Panc1 (cell line): ENCODE measurements around the gene NDST1. TPM values are rescaled to one million over a fixed set of nuclear protein-coding genes. Genes with fewer than 3 reads are reported as not detected.

Experiments
- ATAC-seq: fragments of 200-7000 bp; cut with Tn5 transposase; 2 replicates; pipeline ENCODE4 v1.9.1; 2020; ENCODE audit warnings: mild to moderate bottlenecking, moderate library complexity
- BruUV-seq: library from RNA; stranded (reverse); fragments of 400-500 nt; replicated peaks from 2 replicates; lab custom pipeline; 2021; lab: Mats Ljungman, UMichigan
- CTCF ChIA-PET: fragments of 300-600 bp; sonication (Branson Sonifier 250); formaldehyde crosslinking; loops from one replicate; lab custom pipeline; 2022; ENCODE audit warnings: antibody characterized with exemption; lab: Charles Lee
- POLR2A ChIA-PET: fragments of 300-600 bp; sonication (Branson Sonifier 250); formaldehyde crosslinking; loops from one replicate; lab custom pipeline; 2022; ENCODE audit warnings: antibody characterized with exemption; lab: Charles Lee
- DNase-seq: peaks from one replicate; pipeline ENCODE4 v3.0.0-alpha.2; 2010; ENCODE audit warnings: low read depth, low spot score
- H3K27ac ChIP-seq: 2 replicates; pipeline ENCODE4 v1.5.1; 2011; ENCODE audit warnings: mild to moderate bottlenecking, low read length, inconsistent platforms
- H3K27me3 ChIP-seq: fragments of 200-500 bp; sonication (Bioruptor generic); 2 replicates; pipeline ENCODE4 v1.6.0; 2014; ENCODE audit warnings: low read length, inconsistent platforms; ENCODE audit not compliant: control insufficient read depth, insufficient read depth
- H3K36me3 ChIP-seq: fragments of 200-500 bp; sonication (Bioruptor generic); 2 replicates; pipeline ENCODE4 v1.5.1; 2014; ENCODE audit warnings: inconsistent platforms, mild to moderate bottlenecking, low read length, moderate library complexity; ENCODE audit not compliant: control insufficient read depth, insufficient read depth
- H3K4me1 ChIP-seq: 2 replicates; pipeline ENCODE4 v1.5.1; 2011; ENCODE audit warnings: inconsistent platforms, mild to moderate bottlenecking, low read length, moderate library complexity; ENCODE audit not compliant: control insufficient read depth, insufficient read depth
- H3K4me3 ChIP-seq, 2 experiments: 2 replicates each; pipeline ENCODE4 v1.5.1; 2011 to 2012; ENCODE audit warnings: low read depth in 2 of 2, low read length in 2 of 2, mild to moderate bottlenecking in 2 of 2, inconsistent platforms in 1 of 2, moderate library complexity in 1 of 2
- H3K9me3 ChIP-seq: fragments of 200-500 bp; sonication (Bioruptor generic); 2 replicates; pipeline ENCODE4 v1.5.1; 2014; ENCODE audit warnings: low read depth, mild to moderate bottlenecking, inconsistent platforms, low read length, moderate library complexity; ENCODE audit not compliant: control insufficient read depth, insufficient read depth
- POLR2AphosphoS5 ChIP-seq: IDR thresholded peaks from 2 replicates; pipeline ENCODE4 v1.6.1; 2012; ENCODE audit warnings: mild to moderate bottlenecking, low read depth, low read length, moderate library complexity
- SIN3A ChIP-seq: IDR thresholded peaks from 2 replicates; pipeline ENCODE4 v1.6.1; 2012; ENCODE audit warnings: low read depth, mild to moderate bottlenecking, low read length, moderate library complexity, borderline replicate concordance; ENCODE audit not compliant: insufficient read depth
- TCF7L2 ChIP-seq: IDR thresholded peaks from 2 replicates; pipeline ENCODE4 v1.6.1; 2011; ENCODE audit warnings: mild to moderate bottlenecking, low read depth, low read length, inconsistent platforms
- in situ Hi-C: cut with HindIII; loops from 2 replicates; pipeline ENCODE4 v1.10.0; 2016; ENCODE audit warnings: low sequenced_read_pairs, low pct_unique_long_range_greater_than_20kb
- intact Hi-C: fragments of 100-400 bp; cut with micrococcal nuclease; formaldehyde crosslinking; loops from one replicate; pipeline ENCODE4 v1.10.0; 2022; ENCODE audit not compliant: unreplicated experiment
- total RNA-seq: library from RNA; stranded (reverse); gene quantifications from one replicate; pipeline ENCODE4 v1.2.1, GENCODE V29; 2021; ENCODE audit not compliant: unreplicated experiment
- TF ChIP-seq, protein P1 (sequence below), 2 experiments: IDR thresholded peaks; 2 replicates each; pipeline ENCODE4 v1.6.1; 2011 to 2012; ENCODE audit warnings: low read depth in 2 of 2, control low read depth in 1 of 2, low read length in 1 of 2, mild to moderate bottlenecking in 1 of 2, moderate library complexity in 1 of 2; ENCODE audit not compliant: insufficient read depth in 1 of 2
- TF ChIP-seq, protein P2 (sequence below): fragments of 450-650 bp; IDR thresholded peaks from 2 replicates; pipeline ENCODE4 v1.5.1; 2017; ENCODE audit warnings: mild to moderate bottlenecking

Gene NDST1
- total RNA-seq, 1 experiment from 2014 or later, result 142 TPM

DNA sequence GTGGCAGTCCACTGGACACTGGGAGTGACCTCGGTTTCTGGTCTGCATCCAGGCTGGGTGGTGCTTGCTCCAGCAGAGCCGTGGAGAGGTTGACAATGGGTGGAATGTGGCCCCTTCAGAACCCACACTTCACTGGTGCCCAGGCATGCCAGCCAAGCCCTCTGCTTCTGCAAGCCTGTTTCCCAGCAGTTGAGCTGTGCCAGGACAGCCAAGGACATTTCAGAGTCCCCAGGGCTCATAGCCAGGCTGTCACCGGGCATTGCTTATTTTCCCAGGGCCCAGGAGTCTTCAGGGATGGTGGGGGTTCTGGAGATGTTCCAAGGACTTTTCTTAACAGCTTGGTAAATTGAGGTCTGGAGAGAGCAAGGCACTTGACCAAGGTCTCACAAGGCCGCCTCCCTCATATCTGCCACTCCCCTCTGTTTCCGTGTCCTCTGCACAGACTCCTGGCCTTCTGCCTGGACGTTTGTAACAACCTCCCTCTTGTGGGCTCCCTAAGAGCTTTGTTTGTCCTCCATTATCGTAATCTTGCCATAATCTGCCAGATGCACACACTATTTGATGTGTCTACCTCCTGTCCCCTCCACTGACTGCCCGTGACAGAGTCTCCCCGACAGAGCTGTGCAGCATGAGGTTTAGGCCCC is 3.8 kb upstream of the NDST1 start:
- Histone ChIP-seq H3K4me3 (no peak overlapping the region), H3K36me3 (no peaks in the 10 kb centered on the region), H3K27me3 (no peaks in the 10 kb centered on the region), H3K27ac (peak overlapping the region; percentile 76), H3K9me3 (no peaks in the 10 kb centered on the region), H3K4me1 (peaks cover 88% of the 10 kb centered on the region)
- ChIA-PET CTCF (interaction anchor here (0.7 to 1.2 kb wide), 3 partner anchors 9 to 45 kb away, joined by 3 to 7 read pairs (median 3); no protein-coding TSS in a partner anchor), POLR2A (no interaction called here)
- in situ Hi-C loops, result no loop called here
- intact Hi-C loops, result no loop called here
- ATAC-seq (peak; percentile 33), DNase-seq (no peak)
- no TSS peak for BruUV-seq
- TF ChIP-seq, protein P1, sequence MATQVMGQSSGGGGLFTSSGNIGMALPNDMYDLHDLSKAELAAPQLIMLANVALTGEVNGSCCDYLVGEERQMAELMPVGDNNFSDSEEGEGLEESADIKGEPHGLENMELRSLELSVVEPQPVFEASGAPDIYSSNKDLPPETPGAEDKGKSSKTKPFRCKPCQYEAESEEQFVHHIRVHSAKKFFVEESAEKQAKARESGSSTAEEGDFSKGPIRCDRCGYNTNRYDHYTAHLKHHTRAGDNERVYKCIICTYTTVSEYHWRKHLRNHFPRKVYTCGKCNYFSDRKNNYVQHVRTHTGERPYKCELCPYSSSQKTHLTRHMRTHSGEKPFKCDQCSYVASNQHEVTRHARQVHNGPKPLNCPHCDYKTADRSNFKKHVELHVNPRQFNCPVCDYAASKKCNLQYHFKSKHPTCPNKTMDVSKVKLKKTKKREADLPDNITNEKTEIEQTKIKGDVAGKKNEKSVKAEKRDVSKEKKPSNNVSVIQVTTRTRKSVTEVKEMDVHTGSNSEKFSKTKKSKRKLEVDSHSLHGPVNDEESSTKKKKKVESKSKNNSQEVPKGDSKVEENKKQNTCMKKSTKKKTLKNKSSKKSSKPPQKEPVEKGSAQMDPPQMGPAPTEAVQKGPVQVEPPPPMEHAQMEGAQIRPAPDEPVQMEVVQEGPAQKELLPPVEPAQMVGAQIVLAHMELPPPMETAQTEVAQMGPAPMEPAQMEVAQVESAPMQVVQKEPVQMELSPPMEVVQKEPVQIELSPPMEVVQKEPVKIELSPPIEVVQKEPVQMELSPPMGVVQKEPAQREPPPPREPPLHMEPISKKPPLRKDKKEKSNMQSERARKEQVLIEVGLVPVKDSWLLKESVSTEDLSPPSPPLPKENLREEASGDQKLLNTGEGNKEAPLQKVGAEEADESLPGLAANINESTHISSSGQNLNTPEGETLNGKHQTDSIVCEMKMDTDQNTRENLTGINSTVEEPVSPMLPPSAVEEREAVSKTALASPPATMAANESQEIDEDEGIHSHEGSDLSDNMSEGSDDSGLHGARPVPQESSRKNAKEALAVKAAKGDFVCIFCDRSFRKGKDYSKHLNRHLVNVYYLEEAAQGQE (IDR thresholded peaks at IDR 0.05; ENCODE audit: insufficient read depth in 1 of 2, low read depth in 2 of 2, low read length in 1 of 2), result no peak
- TF ChIP-seq, protein P2, sequence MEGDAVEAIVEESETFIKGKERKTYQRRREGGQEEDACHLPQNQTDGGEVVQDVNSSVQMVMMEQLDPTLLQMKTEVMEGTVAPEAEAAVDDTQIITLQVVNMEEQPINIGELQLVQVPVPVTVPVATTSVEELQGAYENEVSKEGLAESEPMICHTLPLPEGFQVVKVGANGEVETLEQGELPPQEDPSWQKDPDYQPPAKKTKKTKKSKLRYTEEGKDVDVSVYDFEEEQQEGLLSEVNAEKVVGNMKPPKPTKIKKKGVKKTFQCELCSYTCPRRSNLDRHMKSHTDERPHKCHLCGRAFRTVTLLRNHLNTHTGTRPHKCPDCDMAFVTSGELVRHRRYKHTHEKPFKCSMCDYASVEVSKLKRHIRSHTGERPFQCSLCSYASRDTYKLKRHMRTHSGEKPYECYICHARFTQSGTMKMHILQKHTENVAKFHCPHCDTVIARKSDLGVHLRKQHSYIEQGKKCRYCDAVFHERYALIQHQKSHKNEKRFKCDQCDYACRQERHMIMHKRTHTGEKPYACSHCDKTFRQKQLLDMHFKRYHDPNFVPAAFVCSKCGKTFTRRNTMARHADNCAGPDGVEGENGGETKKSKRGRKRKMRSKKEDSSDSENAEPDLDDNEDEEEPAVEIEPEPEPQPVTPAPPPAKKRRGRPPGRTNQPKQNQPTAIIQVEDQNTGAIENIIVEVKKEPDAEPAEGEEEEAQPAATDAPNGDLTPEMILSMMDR, result no peak
- TF ChIP-seq POLR2AphosphoS5, result no peak
- TF ChIP-seq TCF7L2, result 0 out of 2 replicates have a peak, but pooled peaks have one; percentile 21
- TF ChIP-seq SIN3A, result no peak

DNA sequence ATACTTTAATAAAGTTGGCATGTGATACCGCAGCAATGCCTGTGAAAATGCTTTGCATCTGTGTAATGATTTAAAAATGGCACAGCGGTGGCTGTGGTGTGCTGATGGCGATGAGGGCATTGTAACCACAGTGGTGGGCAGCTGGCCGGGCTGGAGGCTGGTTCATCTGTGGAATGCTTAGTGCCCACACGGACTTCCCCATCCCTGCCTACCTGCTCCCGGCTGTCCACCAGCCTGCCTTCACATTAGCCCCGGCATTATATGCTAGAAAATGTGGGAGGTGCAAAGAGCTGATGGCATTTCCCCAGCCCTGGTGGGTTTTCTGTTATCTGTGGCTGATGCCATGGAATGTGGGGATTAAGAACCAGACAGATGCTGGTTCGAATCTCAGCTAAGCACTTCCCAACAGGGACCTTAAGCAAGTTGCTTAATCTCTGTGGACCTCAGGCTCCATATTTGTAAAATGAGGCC is 2.9 kb upstream of the NDST1 start:
- DNase-seq, result no peak
- Histone ChIP-seq H3K4me3 (no peak overlapping the region), H3K27me3 (no peaks in the 10 kb centered on the region), H3K36me3 (no peaks in the 10 kb centered on the region), H3K27ac (peak overlapping the region; percentile 76), H3K4me1 (peaks cover 88% of the 10 kb centered on the region), H3K9me3 (no peaks in the 10 kb centered on the region)
- POLR2A ChIA-PET, result interaction anchor here (0.6 kb wide), 1 partner anchor 506 kb away, joined by 3 read pairs; no protein-coding TSS in a partner anchor
- CTCF ChIA-PET, result interaction anchor here (1.2 kb wide), 1 partner anchor 8 kb away, joined by 7 read pairs; no protein-coding TSS in a partner anchor
- in situ Hi-C loops, result no loop called here
- TF ChIP-seq SIN3A (no peak), TCF7L2 (no peak), POLR2AphosphoS5 (no peak)
- TF ChIP-seq, protein P1 (IDR thresholded peaks at IDR 0.05; ENCODE audit: insufficient read depth in 1 of 2, low read depth in 2 of 2, low read length in 1 of 2), result no peak
- TF ChIP-seq, protein P2, result no peak
- ATAC-seq, result no peak
- no TSS peak for BruUV-seq
- intact Hi-C loops, result no loop called here
